HG02678 (cell line): ENCODE measurements around the gene TGM2.

Experiments
- ATAC-seq: cut with Tn5 transposase; IDR thresholded peaks from one replicate; pipeline ENCODE4 v1.9.1; 2021; ENCODE audit warnings: mild to moderate bottlenecking, moderate library complexity; ENCODE audit not compliant: unreplicated experiment

TGM2 gene

DNA sequence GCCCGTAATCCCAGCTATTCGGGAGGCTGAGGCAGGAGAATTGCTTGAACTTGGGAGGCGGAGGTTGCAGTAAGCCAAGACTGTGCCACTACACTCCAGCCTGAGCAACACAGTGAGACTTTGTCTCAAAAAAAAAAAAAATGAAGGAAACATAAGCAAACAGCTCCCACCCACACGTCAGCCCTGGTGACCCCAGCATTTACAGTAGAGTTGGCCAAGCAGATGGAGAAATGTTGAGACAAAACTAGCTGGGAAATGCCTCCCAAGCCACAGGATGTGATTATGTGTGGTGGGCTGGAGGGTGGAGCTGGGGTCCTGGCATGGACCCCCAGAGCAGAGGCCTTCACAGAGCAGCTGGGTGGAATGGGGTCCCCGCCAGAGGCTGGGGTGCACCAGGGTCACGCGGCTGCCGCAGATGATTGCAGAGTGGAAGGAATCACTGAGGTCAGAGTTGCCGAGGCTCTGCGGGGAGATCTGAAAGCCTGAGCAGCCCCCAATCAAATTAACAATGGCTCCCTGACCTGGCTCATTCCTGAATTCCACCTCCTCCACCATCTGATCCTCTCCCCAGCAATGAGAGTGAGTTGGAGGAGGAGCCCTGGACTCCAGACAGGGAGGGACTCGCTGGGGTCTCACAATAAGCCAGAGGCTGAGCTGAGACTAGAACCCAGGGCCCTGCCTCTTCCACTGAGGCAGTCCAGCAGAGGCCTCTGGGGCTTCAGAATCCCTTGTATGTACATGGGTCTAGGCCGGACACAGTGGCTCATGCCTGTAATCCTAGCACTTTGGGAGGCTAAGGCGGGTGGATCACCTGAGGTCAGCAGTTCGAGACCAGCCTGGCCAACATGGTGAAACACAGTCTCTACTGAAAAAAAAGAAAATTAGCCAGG is 34.7 kb upstream of the TGM2 start:
- ATAC-seq = no peak

DNA sequence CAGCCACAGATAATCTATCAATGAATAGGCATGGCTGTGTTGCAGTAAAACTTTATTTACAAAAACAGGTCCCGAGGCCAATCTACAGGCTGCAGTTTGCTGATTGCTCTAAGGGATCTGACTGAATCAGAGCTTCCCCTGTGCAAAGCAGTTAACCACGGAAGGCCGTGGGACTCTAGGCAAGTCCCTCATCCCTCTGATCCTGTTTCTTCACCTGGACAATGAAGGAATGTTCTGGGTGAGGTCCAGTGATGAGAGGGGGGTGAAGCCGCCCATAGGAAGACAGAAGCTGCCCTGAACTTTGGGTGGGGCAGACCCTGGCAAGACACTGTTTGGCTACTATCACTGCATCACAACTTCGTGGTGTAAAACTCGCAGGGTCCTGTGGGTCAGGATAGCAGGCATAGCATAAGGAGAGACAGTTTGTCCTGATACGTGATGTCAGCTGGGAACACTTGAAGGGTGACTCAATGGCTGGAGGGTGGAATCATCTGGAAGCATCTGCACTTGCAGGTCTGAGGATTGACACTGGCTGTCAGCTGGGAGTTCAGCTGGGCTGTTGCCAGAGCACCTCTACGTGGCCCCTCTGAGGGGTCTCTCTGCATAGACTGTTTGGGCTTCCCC is 33.3 kb upstream of the TGM2 start:
- ATAC-seq = no peak

DNA sequence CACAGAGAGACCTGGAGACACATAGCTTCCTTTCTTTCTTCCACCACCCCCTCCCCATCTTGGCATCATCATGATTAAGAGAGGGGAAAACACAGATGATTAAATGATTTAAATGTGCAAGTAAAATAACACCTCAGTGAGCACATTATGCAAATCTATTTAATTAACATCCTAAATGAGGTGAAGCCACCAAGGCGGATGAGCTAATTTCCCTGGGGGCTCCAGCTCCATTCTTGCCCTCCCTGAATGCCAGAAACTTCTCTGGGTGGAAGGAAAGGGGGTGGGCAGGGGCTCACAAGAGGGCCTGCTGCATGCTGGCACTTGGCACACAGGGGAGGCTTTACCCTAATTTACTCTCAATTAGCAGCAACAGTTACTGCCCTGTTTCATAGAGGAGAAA is 32.5 kb upstream of the TGM2 start:
- no peak for ATAC-seq

DNA sequence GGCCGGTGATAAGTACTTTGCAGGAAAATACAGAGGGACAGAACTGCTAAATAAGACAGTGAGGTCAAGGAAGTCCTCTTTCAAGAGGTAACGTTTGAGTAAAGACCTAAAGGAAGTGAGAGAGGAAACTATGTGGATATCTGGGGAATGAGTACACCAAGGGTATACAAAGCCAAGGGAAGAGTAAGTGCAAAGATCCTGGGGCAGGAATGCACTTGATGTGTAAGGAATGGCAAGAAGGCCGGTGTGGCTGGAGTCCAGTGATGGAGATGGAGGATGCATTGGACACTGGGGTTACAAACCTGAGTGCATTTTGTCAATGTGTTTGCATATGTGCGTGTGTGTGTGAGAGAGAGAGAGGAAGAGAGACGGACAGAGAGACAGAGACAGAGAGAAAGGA is 32.1 kb upstream of the TGM2 start:
- no peak for ATAC-seq

DNA sequence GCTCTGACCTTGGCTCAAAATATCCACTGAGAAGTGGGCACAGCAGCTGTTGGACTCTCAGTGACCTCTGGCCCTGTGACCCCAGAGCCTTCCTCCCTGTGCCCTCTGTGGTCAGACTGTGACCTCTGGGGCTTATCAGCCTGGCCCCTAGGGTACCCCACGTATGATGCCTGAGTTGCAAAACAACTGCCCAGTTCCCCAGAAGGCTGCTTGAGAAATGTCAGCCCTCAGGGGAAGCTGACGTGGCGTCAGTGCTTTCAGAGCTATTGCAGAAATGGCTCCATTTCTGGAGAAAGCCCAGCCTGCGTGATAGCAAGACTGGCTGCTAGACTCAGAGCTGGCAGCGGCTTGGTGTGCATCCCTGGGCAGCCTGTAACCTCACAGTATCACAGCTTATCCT is 31.5 kb upstream of the TGM2 start:
- ATAC-seq = no peak

GRCh38 chr20:38196076-38196475 is 31.0 kb upstream of the TGM2 start:
- no peak for ATAC-seq

DNA sequence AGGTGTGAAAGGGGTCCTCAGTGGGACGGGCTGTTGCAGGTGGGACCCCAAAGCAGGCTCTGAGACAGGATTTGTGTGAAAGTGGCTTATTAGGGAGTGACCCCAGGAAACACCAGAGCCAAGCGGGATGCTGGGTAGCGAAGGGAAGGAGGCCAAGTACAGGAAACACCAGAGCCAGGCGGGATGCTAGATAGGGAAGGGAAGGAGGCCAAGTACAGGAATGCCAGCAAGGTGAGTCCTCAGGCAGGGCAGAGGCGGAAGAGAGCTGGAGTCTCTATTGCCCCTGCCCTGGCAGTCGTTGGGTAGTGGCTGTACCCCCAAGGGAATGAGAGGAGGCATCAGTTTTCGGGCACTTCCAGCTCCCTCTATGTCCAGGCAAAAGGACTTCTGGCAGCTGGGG is 30.5 kb upstream of the TGM2 start:
- ATAC-seq = no peak

- no peak for ATAC-seq
Measured at GRCh38 chr20:38194971-38195504, 30.0 kb upstream of the TGM2 start.

- ATAC-seq = no peak
Measured at GRCh38 chr20:38193586-38194105, 28.6 kb upstream of the TGM2 start.

DNA sequence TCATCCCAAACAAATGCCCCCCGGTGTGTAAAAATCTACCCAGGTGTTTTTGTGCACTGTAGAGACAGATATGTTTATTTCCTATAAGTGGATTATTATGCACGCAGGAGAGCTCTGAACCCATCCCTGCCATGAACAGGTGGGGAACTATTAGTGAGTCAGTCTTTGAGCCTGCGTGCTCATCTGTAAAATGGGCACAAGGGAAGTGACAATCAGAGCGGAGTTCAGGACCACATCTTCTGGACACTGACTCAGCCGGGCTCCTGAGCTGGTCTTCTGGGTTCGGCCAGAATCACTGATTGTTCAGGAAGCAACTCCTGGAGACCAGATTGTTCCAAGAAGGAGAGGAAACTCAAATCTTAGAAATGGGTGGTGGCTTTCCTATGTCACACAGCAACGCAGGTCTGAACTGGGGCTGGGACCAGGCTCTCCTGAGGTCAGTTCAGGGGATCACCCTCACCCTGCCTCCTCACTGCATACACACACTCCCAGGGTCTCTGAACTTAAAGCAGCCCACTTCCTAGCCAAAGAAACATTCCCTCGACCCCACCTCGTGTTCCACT is 27.3 kb upstream of the TGM2 start:
- no peak for ATAC-seq

DNA sequence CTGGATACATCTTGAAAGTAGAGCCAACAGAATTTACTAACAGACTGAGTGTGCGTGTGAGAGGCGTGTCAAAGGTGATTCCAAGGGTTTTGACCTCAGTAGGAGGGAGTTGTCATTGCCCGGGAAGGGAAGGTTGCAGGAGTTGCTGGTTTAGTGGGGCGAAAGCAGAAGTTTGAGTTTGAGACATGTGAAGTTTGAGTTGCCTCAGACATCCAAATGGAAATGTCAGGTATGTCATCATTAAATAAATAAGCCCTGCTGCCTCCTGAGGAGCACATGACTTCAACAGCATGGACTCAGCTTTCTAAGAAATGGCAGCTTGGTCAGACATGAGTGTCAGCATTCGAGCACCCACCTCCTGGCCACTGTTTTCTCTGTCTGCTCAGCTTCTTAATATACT is 26.6 kb upstream of the TGM2 start:
- no peak for ATAC-seq

GRCh38 chr20:38190936-38191371 is 25.9 kb upstream of the TGM2 start:
- no peak for ATAC-seq

GRCh38 chr20:38190166-38190565 is 25.1 kb upstream of the TGM2 start:
- no peak for ATAC-seq

GRCh38 chr20:38187517-38187916 is 22.4 kb upstream of the TGM2 start:
- ATAC-seq = no peak

DNA sequence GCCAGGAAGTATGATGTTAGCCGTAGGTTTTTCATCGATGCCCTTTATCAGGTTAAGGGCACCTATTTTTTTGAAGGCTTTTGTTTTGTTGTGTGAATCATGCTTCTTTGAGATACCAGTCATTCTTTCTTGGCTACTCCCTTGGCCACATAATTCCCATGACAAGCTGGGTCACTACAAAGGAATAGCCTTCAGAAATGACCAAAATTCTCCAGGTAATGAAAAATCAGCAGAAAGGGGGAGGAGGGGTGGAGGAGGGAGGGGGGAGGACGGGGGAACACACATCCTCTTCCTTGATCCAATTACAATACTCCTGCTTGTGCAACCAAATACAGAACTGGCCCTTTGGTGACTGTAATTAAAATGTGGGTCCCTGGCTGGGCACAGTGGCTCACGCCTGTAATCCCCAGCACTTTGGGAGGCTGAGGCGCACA is 21.7 kb upstream of the TGM2 start:
- ATAC-seq = no peak

GRCh38 chr20:38184101-38184500 is 19.0 kb upstream of the TGM2 start:
- no peak for ATAC-seq

DNA sequence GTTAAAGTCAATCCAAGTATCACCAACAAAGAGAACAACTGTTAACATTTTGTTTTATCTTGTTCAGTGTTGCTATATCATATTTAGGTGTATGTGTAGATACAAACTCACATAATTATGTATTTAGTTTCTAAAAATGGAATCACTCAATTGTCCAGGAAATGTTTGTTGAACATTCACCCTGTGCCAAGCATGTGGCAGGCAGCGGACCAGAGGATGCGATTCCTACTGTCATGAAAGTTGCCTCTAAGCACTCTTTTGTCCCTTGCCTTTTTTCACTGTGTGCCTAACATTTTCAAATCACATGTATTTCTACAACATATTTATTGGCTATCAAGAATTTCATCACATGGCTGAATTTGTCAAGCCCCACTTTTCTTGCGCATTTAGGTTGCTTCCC is 16.9 kb upstream of the TGM2 start:
- no peak for ATAC-seq

DNA sequence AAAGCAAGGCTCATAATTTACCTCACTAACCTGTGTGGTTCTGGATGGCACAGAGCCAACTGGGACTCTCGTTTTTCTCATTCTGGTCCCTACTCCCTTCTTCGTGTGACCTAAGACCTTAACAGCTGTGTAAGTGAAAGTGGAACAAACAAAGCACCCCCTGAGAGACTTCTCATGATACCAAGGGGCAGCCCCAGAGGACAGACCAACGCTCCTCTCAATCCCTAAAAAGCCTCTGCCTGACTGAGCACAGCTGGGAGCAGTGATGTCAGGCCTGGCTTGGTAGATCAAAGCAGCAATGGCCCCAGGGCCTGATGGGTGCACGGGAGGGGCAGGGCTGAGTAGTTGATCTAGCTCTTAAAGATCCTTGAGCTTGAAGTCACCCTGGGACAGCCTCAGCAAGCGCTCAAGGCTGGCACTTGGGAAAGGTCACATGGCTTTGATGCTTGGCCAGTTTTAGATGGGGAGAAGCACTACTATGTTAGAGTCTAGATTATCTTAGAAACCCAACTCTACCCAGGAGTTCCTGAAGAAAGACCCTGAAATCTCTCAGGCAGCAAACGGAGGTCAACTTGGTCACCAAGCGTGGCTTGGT is 16.2 kb upstream of the TGM2 start:
- ATAC-seq = peak; percentile 87

GRCh38 chr20:38180781-38181180 is 15.7 kb upstream of the TGM2 start:
- no peak for ATAC-seq

DNA sequence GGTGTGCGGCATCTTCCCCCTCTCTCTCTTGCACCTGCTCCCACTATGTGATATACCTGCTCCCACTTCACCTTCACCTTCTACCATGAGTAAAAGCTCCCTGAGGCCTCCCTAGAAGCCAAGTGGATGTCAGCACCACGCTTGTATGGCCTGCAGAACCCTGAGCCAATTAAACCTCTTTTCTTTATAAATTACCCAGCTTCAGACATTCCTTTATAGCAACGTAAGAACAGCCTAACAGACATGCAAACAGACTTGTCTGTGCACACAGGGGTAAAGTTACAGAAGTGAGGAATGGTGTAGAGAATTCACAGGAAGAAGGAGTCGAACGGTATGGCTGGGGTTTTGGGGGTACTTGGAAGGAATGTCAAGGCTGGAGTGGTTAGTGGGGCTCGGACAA is 14.8 kb upstream of the TGM2 start:
- no peak for ATAC-seq

GRCh38 chr20:38178581-38178980 is 13.5 kb upstream of the TGM2 start:
- no peak for ATAC-seq
